B cell (primary cell): ENCODE data around the gene DNAJC8. TPM values are rescaled to one million over a fixed set of nuclear protein-coding genes. Genes with fewer than 3 reads are reported as not detected.

Source experiments
- ATAC-seq: fragments of 200-7000 bp; cut with Tn5 transposase; one replicate; pipeline ENCODE4 v1.10.0; 2021; ENCODE audit warnings: low read depth, mild to moderate bottlenecking, moderate number of reproducible peaks, moderate library complexity
- CTCF ChIA-PET: fragments of 350-600 bp; sonication (Branson Sonifier 250); formaldehyde crosslinking; loops from one replicate; lab custom pipeline; 2021; ENCODE audit warnings: antibody characterized with exemption, inconsistent platforms; lab: Charles Lee
- POLR2A ChIA-PET: fragments of 350-600 bp; sonication (Branson Sonifier 250); formaldehyde crosslinking; loops from one replicate; lab custom pipeline; 2021; ENCODE audit warnings: antibody characterized with exemption; lab: Charles Lee
- DNase-seq: peaks from one replicate; pipeline ENCODE4 v3.0.0; 2013
- H2AFZ ChIP-seq: 2 replicates; pipeline ENCODE4 v1.6.1; 2012; ENCODE audit warnings: mild to moderate bottlenecking, low read depth, low read length; ENCODE audit not compliant: insufficient read depth, poor library complexity, severe bottlenecking
- H3K27ac ChIP-seq, 2 donors: 1 replicate in 1 of 2; 2 replicates in 1 of 2; pipeline ENCODE4 v1.5.1; 2012 to 2013; ENCODE audit warnings: low read length in 2 of 2, mild to moderate bottlenecking in 2 of 2, moderate library complexity in 1 of 2
- H3K27me3 ChIP-seq, 4 experiments: fragments of 200-600 bp in 1 of 4; sonication (generic) in 1 of 4; replicated peaks in 1 of 4; 1 replicate in 2 of 4; 2 replicates in 2 of 4; pipeline versions ENCODE4 v1.6.1 to v1.7.0; 2013 to 2016; ENCODE audit warnings: low read length in 3 of 4, mild to moderate bottlenecking in 2 of 4, mixed read lengths in 1 of 4, moderate library complexity in 1 of 4; ENCODE audit not compliant: insufficient read depth in 4 of 4, control insufficient read depth in 3 of 4; ENCODE audit errors: control extremely low read depth in 1 of 4
- H3K36me3 ChIP-seq, 2 experiments: replicated peaks in 1 of 2; 1 replicate in 1 of 2; 2 replicates in 1 of 2; pipeline versions ENCODE4 v1.6.1 to v1.7.1; 2013; ENCODE audit warnings: low read length in 1 of 2; ENCODE audit not compliant: insufficient read depth in 2 of 2, control insufficient read depth in 1 of 2; ENCODE audit errors: control extremely low read depth in 1 of 2, extremely low read depth in 1 of 2
- H3K4me1 ChIP-seq, 2 donors: fragments of 200-600 bp in 1 of 2; sonication (generic) in 1 of 2; 1 replicate in 1 of 2; 2 replicates in 1 of 2; pipeline versions ENCODE4 v1.5.1 to v1.6.1; 2013 to 2017; ENCODE audit warnings: low read length in 2 of 2; ENCODE audit not compliant: control insufficient read depth in 2 of 2, insufficient read depth in 2 of 2
- H3K4me2 ChIP-seq: replicated peaks from 2 replicates; pipeline ENCODE3; 2012; ENCODE audit warnings: mild to moderate bottlenecking, low read depth, low read length; ENCODE audit not compliant: poor library complexity, severe bottlenecking
- H3K4me3 ChIP-seq, 5 experiments: fragments of 200-600 bp in 1 of 5; sonication (generic) in 1 of 5; 1 replicate in 3 of 5; 2 replicates in 2 of 5; pipeline versions ENCODE4 v1.5.1 to v1.7.0; 2011 to 2016; ENCODE audit warnings: low read length in 4 of 5, mild to moderate bottlenecking in 4 of 5, low read depth in 2 of 5, control low read depth in 1 of 5, moderate library complexity in 1 of 5; ENCODE audit not compliant: insufficient read depth in 1 of 5; ENCODE audit errors: control extremely low read depth in 1 of 5, extremely low read depth in 1 of 5
- H3K79me2 ChIP-seq: fragments of 200-600 bp; sonication (generic); one replicate; pipeline ENCODE4 v1.6.0; 2016; ENCODE audit warnings: low read length; ENCODE audit not compliant: control insufficient read depth, insufficient read depth
- H3K9ac ChIP-seq: fragments of 200-600 bp; sonication (generic); 2 replicates; pipeline ENCODE4 v1.6.1; 2017; ENCODE audit warnings: mild to moderate bottlenecking, low read length, moderate library complexity
- H3K9me3 ChIP-seq, 3 donors: one replicate each; pipeline versions ENCODE4 v1.6.1 to v1.7.1; 2013; ENCODE audit warnings: low read length in 2 of 3; ENCODE audit not compliant: control insufficient read depth in 2 of 3, insufficient read depth in 1 of 3; ENCODE audit errors: control extremely low read depth in 1 of 3
- H4K20me1 ChIP-seq: 2 replicates; pipeline ENCODE4 v1.6.0; 2012; ENCODE audit warnings: mild to moderate bottlenecking, low read length; ENCODE audit not compliant: insufficient read depth, control insufficient read depth, poor library complexity, severe bottlenecking
- H3K27ac Mint-ChIP-seq: one replicate; pipeline ENCODE4 v1.8.0; 2021; ENCODE audit warnings: mixed read lengths
- H3K27me3 Mint-ChIP-seq: one replicate; pipeline ENCODE4 v1.8.0; 2021; ENCODE audit warnings: mixed read lengths
- H3K4me1 Mint-ChIP-seq: one replicate; pipeline ENCODE4 v1.8.0; 2021; ENCODE audit warnings: mixed read lengths
- H3K4me3 Mint-ChIP-seq: one replicate; pipeline ENCODE4 v1.8.0; 2021; ENCODE audit warnings: mixed read lengths
- H3K9me3 Mint-ChIP-seq: one replicate; pipeline ENCODE4 v1.8.0; 2022; ENCODE audit warnings: mixed read lengths; ENCODE audit not compliant: insufficient read depth
- EZH2 ChIP-seq: IDR thresholded peaks from 2 replicates; pipeline ENCODE4 v1.6.1; 2012; ENCODE audit warnings: borderline replicate concordance, low read depth, mild to moderate bottlenecking, moderate library complexity, low read length; ENCODE audit not compliant: insufficient read depth, poor library complexity, severe bottlenecking
- WGBS: methylation state at CpG from one replicate; pipeline ENCODE4 v1.1.5; 2013; ENCODE audit warnings: missing lambda C conversion rate; ENCODE audit not compliant: insufficient coverage; 5-methylcytosine and 5-hydroxymethylcytosine counted together
- intact Hi-C: fragments of 100-400 bp; cut with micrococcal nuclease; formaldehyde crosslinking; loops from one replicate; pipeline ENCODE4 v1.10.0; 2022
- polyA plus RNA-seq: library from polyadenylated mRNA; depleted of rRNA; stranded (reverse); fragments of >200 nt; gene quantifications from 2 replicates; pipeline ENCODE4 v1.2.3, GENCODE V29; 2012
- total RNA-seq, 2 donors: library from RNA; stranded (reverse); fragments of 120-200 nt in 1 of 2; gene quantifications; 1 replicate in 1 of 2; 2 replicates in 1 of 2; pipeline versions ENCODE4 v1.2.3 to v1.2.4, GENCODE V29; 2013 to 2022
- TF ChIP-seq, protein P1 (sequence below): fragments of 200-600 bp; IDR thresholded peaks from one replicate; pipeline ENCODE4 v1.8.0; 2022; ENCODE audit warnings: antibody characterized with exemption, mild to moderate bottlenecking

The DNAJC8 gene
- total and polyA plus RNA-seq, 2 donors (not counting 1 experiment from before 2014, with no cell fraction given), result 26.3 to 74.6 TPM

DNA sequence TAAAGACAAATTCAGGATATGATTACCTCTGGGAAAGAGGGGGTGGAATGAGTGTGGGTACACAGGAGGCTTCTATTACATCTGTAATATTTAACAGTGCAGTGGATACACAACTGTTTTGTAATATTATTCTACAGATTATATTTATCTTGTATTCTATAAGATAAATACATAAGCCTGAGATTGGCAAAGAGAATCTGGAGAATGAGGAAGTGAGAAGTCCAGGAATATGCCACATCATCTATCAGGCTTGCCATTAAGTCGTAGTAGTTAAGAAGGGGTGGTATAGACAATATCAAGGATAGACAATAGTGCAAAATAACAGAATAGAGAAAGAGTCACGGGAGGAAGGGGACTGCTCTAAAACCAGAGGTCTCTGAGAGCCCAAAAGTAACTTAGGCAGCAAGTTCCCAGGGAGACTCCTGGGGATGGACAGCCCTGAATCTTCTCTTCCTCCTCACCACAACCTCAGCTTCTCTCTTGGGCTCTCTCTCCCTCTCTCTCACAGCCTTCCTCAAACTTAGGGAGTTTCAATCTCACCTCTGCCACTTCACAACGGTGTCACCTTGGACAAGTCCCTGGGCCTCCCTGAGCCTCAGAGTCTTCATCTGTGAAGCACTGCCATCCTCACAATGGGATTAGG lies 42.4 kb downstream of the DNAJC8 start:
- intact Hi-C loops, result no loop called here
- H3K9me3 ChIP-seq, result no peaks in the 10 kb centered on the region
- H3K4me1 ChIP-seq, result no peaks in the 10 kb centered on the region
- no peak overlapping the region for H3K4me3 Mint-ChIP-seq
- TF ChIP-seq, protein P1, sequence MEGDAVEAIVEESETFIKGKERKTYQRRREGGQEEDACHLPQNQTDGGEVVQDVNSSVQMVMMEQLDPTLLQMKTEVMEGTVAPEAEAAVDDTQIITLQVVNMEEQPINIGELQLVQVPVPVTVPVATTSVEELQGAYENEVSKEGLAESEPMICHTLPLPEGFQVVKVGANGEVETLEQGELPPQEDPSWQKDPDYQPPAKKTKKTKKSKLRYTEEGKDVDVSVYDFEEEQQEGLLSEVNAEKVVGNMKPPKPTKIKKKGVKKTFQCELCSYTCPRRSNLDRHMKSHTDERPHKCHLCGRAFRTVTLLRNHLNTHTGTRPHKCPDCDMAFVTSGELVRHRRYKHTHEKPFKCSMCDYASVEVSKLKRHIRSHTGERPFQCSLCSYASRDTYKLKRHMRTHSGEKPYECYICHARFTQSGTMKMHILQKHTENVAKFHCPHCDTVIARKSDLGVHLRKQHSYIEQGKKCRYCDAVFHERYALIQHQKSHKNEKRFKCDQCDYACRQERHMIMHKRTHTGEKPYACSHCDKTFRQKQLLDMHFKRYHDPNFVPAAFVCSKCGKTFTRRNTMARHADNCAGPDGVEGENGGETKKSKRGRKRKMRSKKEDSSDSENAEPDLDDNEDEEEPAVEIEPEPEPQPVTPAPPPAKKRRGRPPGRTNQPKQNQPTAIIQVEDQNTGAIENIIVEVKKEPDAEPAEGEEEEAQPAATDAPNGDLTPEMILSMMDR, result no peak
- TF ChIP-seq EZH2, result no peak
- no peaks in the 10 kb centered on the region for H3K27me3 Mint-ChIP-seq
- no peak overlapping the region for H3K27ac ChIP-seq
- no peaks in the 10 kb centered on the region for H3K27me3 ChIP-seq
- peaks cover 0 to 2% of the 10 kb centered on the region in 2 experiments for H3K36me3 ChIP-seq
- no peaks in the 10 kb centered on the region for H4K20me1 ChIP-seq
- H3K27ac Mint-ChIP-seq, result no peak overlapping the region
- ATAC-seq (no peak), DNase-seq (no peak)
- H3K79me2 ChIP-seq, result no peaks in the 10 kb centered on the region
- ChIA-PET CTCF (interaction anchor here (1.0 kb wide), 1 partner anchor 18 kb away, joined by 3 read pairs; no protein-coding TSS in a partner anchor), POLR2A (no interaction called here)
- H3K4me1 Mint-ChIP-seq, result no peaks in the 10 kb centered on the region
- no peak overlapping the region for H2AFZ ChIP-seq
- no peak overlapping the region for H3K4me2 ChIP-seq
- H3K9ac ChIP-seq, result no peak overlapping the region
- WGBS, result 48% methylated on average over 3 of the region's 3 CpGs
- H3K4me3 ChIP-seq, result no peak overlapping the region
- no peaks in the 10 kb centered on the region for H3K9me3 Mint-ChIP-seq

DNA sequence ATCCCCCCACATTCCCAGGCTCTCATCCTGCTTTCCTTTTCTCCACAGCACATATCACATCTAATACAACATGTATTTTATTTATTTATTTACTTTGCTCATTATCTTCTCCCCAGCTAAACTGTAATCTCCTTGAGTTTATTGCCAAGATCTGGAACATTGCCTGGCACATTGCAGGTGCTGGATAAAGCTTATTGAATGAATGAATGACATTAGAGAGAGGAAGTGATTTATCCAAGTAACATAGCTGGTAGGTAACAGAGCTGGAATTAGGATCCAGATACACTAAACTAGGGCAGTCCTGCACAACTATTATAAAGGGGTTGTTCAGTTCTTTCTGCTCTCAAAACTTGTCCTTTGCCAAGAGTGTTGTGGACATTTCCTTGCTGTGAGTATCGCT lies 47.8 kb downstream of the DNAJC8 start:
- WGBS, result 100% methylated on average over 1 of the region's 1 CpG
- Histone ChIP-seq H3K79me2 (no peaks in the 10 kb centered on the region), H3K4me3 (no peak overlapping the region), H4K20me1 (no peaks in the 10 kb centered on the region), H3K27ac (no peak overlapping the region), H3K27me3 (no peaks in the 10 kb centered on the region), H3K36me3 (no peaks in the 10 kb centered on the region), H3K9me3 (no peaks in the 10 kb centered on the region), H3K4me1 (peaks cover 15 to 18% of the 10 kb centered on the region in 2 donors), H3K4me2 (no peak overlapping the region), H3K9ac (no peak overlapping the region), H2AFZ (no peak overlapping the region)
- ATAC-seq, result no peak
- Mint-ChIP-seq H3K27ac (no peak overlapping the region), H3K4me3 (no peak overlapping the region), H3K9me3 (no peaks in the 10 kb centered on the region), H3K4me1 (peaks cover 25% of the 10 kb centered on the region), H3K27me3 (no peaks in the 10 kb centered on the region)
- no peak for DNase-seq
- POLR2A ChIA-PET, result no interaction called here
- CTCF ChIA-PET, result interaction anchor here (4.3 kb wide), 1 partner anchor 96 kb away, joined by 40 read pairs; the partner anchor contains the start of gene EYA3
- TF ChIP-seq, protein P1, result no peak
- no peak for TF ChIP-seq EZH2
- intact Hi-C loops, result no loop called here
